AML-193 (cell line): ENCODE results near the gene PNKP.

ENCODE experiments used
- DNase-seq, 2 experiments: peaks; one replicate each; lab custom pipeline; 2025; lab: John Stamatoyannopoulos, UW

PNKP gene

GRCh38 chr19:49866933-49867782 lies at the start of gene PNKP:
TSS of gene PNKP (minus strand) at chr19:49867576. CDS start at chr19:49867204, 372 bp downstream.
- peak; percentile 78 to 89 for DNase-seq

GRCh38 chr19:49915271-49915670 lies 47.9 kb upstream of the PNKP start:
- no peak for DNase-seq

DNA sequence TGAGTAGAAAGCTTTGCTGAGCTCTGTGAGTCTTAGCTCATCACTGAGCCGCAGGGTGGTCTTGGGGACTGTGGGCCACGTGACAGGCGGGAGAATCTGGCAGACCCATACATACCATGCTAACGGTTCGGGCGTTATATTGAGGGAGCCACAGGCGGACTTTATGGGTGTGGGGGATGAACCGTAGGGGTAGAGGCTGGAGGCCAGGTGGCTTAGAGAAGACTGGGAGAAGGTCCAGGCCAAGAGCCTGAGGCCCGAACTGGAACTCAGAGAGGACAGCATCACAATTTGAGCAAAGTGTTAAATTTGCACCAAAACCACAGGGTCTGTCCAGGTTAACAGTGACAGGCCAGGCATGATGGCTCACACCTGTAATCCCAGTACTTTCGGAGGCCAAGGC lies 46.3 kb upstream of the PNKP start:
- no peak for DNase-seq

GRCh38 chr19:49912965-49913685 lies 45.7 kb upstream of the PNKP start:
- DNase-seq, result no peak

GRCh38 chr19:49911381-49912145 lies 44.2 kb upstream of the PNKP start:
- peak; percentile 24 to 38 for DNase-seq

GRCh38 chr19:49910179-49910578 lies 42.8 kb upstream of the PNKP start:
- no peak for DNase-seq

GRCh38 chr19:49908480-49909420 lies 41.4 kb upstream of the PNKP start:
- no peak for DNase-seq

DNA sequence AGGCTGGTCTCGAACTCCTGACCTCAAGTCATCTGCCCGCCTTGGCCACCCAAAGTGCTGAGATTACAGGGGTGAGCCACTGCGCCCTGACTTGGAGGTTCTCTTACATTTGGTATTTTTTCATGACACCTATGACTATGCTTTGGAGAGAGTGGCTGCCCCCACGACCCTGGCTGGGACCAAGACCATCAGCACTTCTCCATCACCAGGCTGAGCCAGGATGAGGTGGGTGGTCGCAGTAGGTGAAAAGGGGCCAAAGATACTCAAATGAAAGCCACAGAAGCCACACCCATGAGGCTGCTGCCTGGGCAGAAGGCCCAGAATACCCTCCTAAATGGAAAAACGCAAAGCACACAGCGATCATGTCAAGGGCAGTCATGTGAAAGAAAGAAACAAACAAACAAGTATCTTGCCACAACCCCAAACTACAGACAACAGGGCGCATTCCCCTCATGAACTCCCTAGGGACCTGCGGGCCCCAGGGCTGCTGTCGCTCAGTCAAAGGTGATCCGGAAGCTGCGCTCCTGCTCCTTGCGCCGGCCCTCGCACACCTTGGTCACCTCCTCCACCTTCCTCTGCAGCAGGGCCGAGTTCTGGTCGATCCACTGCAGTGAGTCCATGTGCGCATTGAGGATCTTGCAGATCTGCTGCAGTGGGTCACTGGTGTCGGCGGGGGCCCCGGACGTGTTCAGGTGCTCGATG lies 40.5 kb upstream of the PNKP start:
- no peak for DNase-seq

DNA sequence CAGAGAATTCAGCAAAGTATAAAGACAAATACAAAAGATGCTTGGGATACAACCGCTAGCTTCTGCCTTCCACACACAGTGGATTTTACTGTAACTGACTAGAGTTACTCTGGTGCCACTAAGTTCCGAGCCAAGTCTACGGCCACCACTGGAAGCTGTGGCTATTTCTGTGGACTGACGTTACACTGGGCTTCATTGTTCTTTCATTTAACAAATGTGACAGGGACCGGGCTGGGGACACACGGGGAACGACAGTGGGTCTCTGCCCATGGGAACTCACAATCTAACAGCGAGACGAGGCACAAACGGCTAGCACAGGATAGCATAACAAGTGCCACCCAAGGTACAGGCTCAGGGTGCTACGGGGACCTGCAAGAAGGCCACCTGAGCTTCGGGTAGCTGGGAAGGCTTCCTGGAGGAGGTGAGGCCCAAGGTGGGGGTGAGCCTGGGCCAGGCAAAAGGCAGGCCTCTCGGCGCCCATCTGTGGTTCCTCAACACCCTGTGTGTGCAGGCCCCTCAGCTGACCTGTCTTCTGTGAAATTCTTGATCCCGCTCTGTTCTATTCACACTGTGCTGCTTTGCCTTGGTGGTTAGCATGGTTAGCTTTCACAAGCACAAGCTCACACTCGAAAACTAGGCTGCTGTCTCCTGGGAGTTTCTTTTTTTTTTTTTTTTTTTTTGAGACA lies 39.6 kb upstream of the PNKP start:
- no peak for DNase-seq

DNA sequence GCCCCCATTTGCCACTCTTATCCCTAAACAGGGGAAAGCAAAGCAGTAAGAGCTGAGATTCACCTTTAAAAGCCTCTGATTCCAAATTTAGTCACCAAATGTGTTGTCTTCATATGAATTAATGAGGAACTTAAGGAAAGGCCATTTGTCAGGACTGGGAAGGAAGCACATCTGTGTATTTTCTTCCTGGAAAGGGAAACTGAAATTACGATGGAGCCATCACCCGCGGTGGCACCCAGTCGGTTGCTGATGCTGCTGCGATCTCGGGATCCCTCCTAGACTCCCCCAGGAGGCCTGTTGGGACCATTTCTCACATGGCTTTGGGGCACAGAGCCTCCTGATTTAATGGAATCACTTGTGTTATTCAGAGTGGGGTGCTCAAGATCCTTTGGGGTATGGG lies 36.8 kb upstream of the PNKP start:
- DNase-seq, result no peak

DNA sequence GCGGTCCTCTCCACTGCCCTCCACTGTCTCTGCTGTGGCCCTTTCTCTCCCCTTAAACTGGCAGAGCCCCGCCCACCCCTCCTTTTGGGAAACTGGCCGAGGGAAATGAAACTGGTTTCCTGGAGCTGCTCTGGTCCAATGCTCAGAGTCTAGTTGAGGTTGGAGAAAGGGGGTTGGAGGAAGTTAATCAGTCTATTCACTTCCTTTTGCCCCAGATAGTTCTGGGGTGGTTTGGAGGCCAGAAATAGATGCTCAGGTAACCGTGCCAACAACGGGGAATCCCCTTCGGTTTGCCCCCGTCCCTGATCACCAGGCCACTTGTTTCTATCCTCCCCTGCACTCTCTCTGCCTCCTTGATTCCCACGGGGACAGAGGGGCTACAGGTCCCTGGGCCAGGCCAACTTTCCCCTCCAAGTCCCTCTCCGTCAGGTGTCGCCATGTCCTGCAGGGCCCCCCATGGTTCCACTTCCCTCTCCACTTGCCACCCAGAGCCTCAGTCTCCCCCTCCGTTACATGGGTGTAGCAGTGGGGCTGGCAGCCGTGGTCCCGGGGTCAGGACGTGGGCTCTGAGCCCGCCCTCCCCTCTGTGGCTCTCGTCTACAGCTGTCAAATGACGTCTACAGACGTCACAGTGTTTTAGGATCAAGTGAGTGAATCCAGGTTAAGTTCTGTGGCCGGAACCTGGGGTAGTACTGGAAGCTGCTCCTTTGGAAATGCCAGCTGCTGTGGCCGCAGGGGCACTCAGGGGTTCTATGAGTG lies 29.7 kb upstream of the PNKP start, which contains the start of gene IL4I1:
Gene IL4I1 (minus strand): TSS at position 25 of the 759 bp plus-strand sequence. CDS start 727 bp downstream, outside the sequence.
- peak; percentile 6 to 15 for DNase-seq

DNA sequence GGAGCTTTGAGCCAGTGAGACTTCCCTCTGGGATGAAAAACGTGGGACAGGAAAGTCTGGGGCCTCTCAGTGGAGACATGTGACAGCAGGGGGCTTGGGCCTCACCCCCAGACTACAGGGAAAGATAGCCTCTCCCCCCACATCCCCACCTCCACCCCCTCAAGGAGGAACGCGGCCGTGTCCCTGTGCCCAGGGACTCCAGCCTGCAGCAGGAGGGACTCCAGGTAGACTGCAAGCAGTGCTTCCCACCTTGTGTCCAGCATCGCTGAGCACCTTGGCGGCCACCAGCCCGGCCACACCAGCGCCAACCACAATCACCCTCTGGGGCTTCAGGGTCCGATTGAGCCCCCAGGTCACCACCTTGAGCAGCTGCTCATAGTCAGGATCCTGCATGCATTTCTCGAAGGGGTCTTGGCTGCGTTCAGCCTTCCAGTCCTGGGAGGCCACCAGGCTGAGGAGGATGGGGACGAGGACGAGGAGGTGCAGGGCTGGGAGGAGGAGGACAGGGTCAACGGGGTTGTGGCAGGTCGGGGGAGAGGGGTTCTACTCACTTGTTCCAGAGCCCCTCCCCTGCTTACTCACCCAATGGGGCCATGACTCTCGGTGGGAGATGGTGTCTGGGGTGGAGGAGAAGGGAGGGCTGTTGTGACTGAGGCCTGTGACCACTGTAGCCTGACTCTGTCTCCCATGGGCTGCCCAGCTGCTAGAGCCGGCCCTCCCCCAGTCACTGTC lies 28.4 kb upstream of the PNKP start:
- no peak for DNase-seq

DNA sequence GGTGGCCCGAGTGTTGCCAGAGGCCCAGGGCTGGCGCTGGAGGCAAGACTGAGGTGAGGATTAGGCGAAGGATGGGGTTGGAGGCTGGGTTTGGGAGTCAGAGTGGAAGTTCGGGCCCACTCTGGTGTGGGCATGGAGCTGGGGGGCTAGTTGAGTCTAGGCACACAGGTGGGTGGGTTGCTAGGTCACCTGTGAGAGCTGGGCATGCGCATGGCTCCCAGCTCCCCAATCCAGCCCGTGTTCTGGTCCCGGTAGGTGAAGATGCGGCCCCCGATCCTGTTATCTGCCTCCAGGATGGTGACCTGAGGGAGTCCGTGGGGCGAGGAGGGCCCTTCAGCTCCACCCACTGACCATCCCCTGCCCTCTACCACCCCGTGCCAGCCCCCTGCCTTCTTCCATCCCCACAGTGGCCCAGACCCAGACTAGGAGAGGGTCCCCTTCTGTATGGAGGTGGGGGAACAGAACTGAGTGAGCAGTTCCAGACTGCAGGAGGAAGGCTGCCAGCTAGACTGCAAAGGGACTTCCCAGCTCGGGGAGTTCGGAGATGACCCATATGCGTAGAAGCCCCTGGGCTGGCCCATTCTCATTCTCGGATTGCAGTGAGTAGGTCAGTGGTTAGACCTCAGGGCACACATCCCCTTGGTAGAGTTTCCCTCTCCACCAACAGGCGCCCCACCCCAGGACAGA lies 27.6 kb upstream of the PNKP start:
- DNase-seq, result no peak

GRCh38 chr19:49894011-49894664 lies 26.8 kb upstream of the PNKP start:
- DNase-seq, result no peak

- no peak for DNase-seq
Observed at GRCh38 chr19:49892716-49893115, 25.3 kb upstream of the PNKP start.

DNA sequence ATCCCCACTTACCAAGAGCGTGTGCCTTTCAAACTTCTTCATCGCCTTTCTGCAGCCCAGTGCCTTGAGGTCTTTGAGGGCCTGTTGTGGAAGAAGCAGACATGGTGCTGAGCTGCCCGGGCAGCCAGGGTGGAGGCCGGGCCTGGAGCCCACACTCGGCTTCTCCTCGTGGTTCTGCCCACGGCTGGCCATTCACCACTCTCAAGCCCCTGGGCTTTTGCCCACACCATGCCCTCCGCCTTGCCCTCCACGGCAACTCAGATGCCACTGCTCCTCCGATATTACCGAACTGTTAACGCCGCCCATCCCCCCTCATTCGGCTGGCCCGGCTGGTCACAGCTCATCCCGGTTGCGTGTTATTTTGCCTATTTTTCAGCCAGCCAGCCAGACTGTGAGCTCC lies 24.0 kb upstream of the PNKP start:
- DNase-seq, result no peak
